HFF-Myc (cell line): ENCODE data around the gene SLC46A2.

Source experiments
- DNase-seq: peaks from one replicate; pipeline ENCODE4 v3.0.0-alpha.2; 2011; ENCODE audit warnings: low read depth; ENCODE audit errors: extremely low read depth
- H3K4me3 ChIP-seq: replicated peaks from 2 replicates; pipeline ENCODE4 v1.5.1; 2011; ENCODE audit warnings: low read depth, mild to moderate bottlenecking, control low read depth, low read length
- CTCF ChIP-seq: IDR thresholded peaks from 2 replicates; pipeline ENCODE4 v1.5.1; 2012; ENCODE audit warnings: mild to moderate bottlenecking, low read depth, low read length, control low read depth; ENCODE audit errors: missing control alignments

SLC46A2 gene

GRCh38 chr9:112856843-112857242 lies 33.8 kb downstream of the SLC46A2 start:
- DNase-seq = no peak
- no peak for TF ChIP-seq CTCF
- H3K4me3 ChIP-seq = no peak overlapping the region

GRCh38 chr9:112856200-112856599 lies 34.5 kb downstream of the SLC46A2 start:
- no peak for DNase-seq
- no peak overlapping the region for H3K4me3 ChIP-seq
- no peak for TF ChIP-seq CTCF

- DNase-seq = no peak
- no peak overlapping the region for H3K4me3 ChIP-seq
- TF ChIP-seq CTCF = no peak
Measured at GRCh38 chr9:112854657-112855056, 36.0 kb downstream of the SLC46A2 start.

- no peak for DNase-seq
- H3K4me3 ChIP-seq = no peak overlapping the region
- TF ChIP-seq CTCF = no peak
Measured at GRCh38 chr9:112853882-112854585, 36.6 kb downstream of the SLC46A2 start.

GRCh38 chr9:112852741-112853504 lies 37.8 kb downstream of the SLC46A2 start:
- no peak for TF ChIP-seq CTCF
- no peak overlapping the region for H3K4me3 ChIP-seq
- DNase-seq = no peak

- TF ChIP-seq CTCF = no peak
- DNase-seq = no peak
- H3K4me3 ChIP-seq = no peak overlapping the region
Measured at GRCh38 chr9:112850840-112851239, 39.8 kb downstream of the SLC46A2 start.
